Measurements from ENCODE around the gene REPS1.

REPS1 gene

GRCh38 chr6:138873191-138873590, 114.9 kb downstream of the REPS1 start:
- no peak for TF ChIP-seq CTCF (IDR thresholded peaks at IDR 0.05; ENCODE audit: borderline replicate concordance, control extremely low read depth, extremely low read depth, insufficient read depth, missing control alignments)
- DNase-seq (ENCODE audit: low spot score), result no peak
- in situ Hi-C loops (cut with MboI; ENCODE audit: low sequenced_read_pairs, unreplicated experiment), result no loop called here

GRCh38 chr6:138869398-138869797, 118.7 kb downstream of the REPS1 start:
- TF ChIP-seq CTCF (IDR thresholded peaks at IDR 0.05; ENCODE audit: borderline replicate concordance, control extremely low read depth, extremely low read depth, insufficient read depth, missing control alignments), result no peak
- in situ Hi-C loops (cut with MboI; ENCODE audit: low sequenced_read_pairs, unreplicated experiment), result no loop called here
- DNase-seq (ENCODE audit: low spot score), result no peak

- in situ Hi-C loops (cut with MboI; ENCODE audit: low sequenced_read_pairs, unreplicated experiment), result no loop called here
- DNase-seq (ENCODE audit: low spot score), result no peak
- no peak for TF ChIP-seq CTCF (IDR thresholded peaks at IDR 0.05; ENCODE audit: borderline replicate concordance, control extremely low read depth, extremely low read depth, insufficient read depth, missing control alignments)
These were observed 119.9 kb downstream of the REPS1 start for GRCh38 chr6:138868181-138868580.

DNA sequence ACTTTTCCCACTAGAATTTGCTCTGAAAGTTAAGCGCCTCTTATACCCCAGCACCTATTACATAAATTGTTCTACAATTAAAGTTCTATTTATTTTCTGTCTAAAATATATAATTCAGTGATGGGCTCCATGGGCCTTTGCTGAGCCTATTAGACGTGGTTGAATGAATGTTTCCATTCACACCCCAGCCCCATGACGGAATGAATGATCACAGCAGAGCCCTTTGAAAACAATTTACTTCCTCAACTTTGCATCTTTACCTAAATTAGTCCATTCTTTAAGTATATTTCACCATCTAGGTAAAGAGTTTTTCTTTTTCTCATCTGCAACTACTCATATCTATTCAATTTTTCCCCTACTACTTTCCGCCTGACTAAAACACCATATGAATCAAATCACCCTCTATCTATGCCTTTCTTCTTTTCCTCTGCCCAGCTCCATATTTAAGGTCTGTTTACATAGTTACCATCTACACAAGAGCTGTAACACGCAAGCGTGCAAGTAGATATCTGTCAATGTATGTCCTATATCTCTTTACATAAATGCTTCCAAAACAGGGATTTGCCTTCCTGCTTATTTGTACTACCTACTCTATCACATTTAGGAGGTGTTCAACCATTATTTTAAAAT, 122.5 kb downstream of the REPS1 start:
- DNase-seq (ENCODE audit: low spot score), result no peak
- no peak for TF ChIP-seq CTCF (IDR thresholded peaks at IDR 0.05; ENCODE audit: borderline replicate concordance, control extremely low read depth, extremely low read depth, insufficient read depth, missing control alignments)
- in situ Hi-C loops (cut with MboI; ENCODE audit: low sequenced_read_pairs, unreplicated experiment), result no loop called here

- DNase-seq (ENCODE audit: low spot score), result no peak
- no peak for TF ChIP-seq CTCF (IDR thresholded peaks at IDR 0.05; ENCODE audit: borderline replicate concordance, control extremely low read depth, extremely low read depth, insufficient read depth, missing control alignments)
- in situ Hi-C loops (cut with MboI; ENCODE audit: low sequenced_read_pairs, unreplicated experiment), result no loop called here
These were observed 123.6 kb downstream of the REPS1 start for GRCh38 chr6:138864343-138864890.

DNA sequence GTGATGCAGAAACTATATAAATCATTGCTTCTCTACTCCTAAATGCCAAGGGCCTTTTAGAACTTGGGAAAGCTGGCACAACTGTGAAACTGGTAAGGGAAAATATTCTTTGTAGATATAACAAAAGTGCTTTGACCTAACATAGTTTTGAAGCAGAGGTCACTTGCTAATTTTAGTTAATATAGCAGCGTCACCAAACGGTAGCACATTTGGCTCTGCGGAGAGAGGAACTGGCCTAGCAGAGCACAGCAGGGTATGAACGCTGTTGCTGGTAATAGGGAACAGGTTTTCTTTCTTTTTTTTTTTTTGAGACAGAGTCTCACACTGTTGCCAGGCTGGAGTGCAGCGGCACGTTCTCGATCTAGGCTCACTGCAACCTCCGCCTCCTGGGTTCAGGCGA, 124.7 kb downstream of the REPS1 start:
- in situ Hi-C loops (cut with MboI; ENCODE audit: low sequenced_read_pairs, unreplicated experiment), result no loop called here
- no peak for DNase-seq (ENCODE audit: low spot score)
- no peak for TF ChIP-seq CTCF (IDR thresholded peaks at IDR 0.05; ENCODE audit: borderline replicate concordance, control extremely low read depth, extremely low read depth, insufficient read depth, missing control alignments)
